ENCODE results near the gene TBL1X.

TBL1X gene

DNA sequence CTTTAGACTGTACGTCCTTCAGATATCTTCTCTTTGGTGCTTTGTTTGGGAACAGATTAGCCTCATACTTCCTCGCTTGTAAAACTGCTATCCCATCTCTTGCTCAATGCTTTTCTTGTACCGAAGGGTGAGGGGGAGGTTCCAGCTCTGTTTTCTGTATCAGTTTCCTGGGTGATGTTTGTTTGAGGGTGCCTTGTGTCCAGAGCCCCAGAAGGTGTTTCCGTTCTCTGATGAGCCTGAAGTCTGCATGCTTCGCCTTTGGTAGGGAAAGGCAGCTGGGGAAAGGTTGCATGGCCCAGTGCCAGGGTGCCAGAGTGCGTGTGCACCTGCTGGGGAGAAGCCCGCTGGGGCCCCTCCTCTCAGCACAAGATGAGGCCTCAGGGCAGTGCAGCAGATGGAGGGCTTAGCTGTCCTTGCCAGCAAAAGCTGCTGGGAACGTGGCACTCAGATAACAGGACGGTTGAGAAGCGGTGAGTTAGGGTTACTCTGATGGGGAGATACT, 73.7 kb downstream of the TBL1X start:
- no peak for DNase-seq

DNA sequence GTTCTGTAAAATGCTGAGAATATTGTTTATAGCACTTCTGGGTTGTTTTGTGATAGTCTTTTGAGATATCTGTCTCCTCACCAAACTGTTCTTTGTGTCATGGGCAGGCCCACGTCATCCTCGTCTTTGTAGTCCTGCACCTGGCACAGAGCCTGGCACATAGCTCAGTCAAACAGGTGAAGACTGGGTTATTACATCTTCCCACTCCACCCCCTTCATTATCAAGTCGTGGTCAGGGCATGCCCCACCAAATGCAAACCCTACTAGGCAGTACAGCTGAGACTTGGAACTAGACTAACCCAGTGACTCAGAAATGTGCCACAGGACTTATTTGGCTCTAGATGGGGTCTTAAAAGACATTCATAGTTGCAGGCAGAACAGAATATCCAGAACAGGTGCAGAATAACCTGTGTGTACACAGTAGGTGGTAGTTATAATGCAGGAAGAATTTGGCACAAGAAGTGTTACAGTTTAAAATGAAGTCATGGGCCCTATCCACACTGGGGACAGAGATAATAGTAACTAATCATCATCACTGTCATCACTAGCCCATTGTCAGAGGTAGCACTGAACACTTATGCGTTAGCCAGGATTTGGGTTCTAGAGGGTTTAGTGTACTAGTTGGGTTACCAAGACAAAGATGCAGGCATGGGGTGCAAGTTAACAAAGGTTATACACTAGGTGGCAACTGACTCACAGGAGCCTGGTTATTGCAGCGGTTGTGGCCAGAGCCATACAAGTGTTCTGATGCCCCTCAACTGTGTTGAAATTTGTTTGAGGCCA, 74.9 kb downstream of the TBL1X start:
- no peak for DNase-seq

DNA sequence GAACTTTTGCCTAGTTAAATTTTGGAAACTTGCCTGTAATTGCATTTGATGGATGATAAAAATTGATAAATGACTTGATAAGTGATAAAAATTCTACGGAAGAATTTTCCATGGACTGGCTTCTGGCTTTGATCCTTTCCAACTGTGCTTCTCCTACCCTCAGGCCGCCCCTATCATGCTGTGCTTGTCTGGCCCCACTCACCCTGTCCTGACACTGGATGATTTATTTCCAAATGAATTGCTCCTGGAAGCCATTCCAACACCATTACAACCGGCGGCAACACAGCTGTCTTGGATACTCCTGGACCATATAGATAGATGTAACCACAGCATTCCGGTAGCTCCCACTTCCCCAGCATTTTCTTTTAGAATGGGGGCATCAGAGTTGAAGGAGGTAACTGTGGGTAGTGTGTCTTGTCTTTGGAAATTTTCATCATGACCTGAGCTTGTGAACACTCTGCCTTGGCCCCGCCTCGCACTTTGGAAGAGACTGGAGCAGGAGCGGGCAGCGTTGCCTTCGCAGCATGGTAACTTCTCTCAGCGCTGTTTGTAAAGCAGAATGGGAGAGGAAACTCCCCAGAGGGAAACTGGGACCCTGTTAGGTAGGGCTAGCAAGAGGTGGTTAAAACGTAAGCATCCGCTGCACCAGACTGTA, 77.4 kb downstream of the TBL1X start:
- DNase-seq, result no peak

DNA sequence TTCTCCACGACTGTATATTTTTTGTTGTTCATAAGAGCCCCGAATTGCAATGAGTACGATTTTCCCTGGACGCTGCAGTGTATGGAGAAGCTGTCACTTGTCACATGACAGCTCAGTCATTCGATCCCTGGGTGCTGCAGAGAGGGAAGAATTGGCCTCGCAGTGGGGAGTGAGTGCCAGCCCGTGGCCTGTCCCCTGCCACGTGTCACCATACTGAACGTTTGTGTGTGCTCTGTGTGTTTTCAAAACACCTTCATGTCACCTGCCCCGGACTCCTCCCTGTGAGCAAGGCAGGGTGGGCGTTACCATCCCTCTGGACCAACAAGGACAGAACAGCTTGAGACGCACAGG, 77.9 kb downstream of the TBL1X start:
- no peak for DNase-seq

DNA sequence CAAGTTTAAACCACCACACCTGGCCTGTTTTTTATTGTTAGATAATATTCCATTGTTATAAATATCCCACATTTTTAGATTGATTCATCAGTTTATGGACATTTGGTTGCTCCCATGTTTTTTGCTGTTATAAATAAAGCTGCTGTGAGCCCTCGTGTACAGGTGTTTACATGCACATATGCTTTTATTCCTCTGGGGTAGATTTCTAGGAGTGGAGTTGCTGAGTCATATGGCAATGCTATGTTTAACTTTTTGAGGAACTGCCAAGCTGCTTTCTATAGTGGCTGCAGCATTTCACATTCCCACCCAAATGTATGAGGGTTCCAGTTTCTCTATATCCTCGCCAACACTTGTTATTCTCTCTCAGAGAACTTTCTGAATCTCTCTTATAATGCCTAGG, 90.5 kb downstream of the TBL1X start:
- DNase-seq, result no peak

DNA sequence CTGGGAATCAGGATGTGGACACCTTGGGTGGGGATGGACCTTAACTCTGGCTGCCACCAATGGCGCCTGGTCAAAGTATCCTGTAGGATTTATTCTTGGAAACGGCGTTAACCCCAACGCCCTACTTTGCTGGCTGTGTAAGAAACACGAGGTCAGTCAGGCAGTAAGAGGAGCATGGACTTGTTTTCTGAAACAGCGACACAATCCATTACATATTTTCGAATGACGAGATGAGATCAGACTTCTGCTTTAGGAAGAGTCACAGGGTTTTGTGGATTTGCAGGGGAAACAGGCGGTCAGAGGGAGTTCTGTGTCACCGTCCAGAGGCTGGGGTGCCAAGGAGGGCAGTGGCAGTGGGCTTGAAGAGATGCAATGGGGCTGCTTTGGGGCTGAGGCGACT, 92.2 kb downstream of the TBL1X start:
- DNase-seq, result no peak

DNA sequence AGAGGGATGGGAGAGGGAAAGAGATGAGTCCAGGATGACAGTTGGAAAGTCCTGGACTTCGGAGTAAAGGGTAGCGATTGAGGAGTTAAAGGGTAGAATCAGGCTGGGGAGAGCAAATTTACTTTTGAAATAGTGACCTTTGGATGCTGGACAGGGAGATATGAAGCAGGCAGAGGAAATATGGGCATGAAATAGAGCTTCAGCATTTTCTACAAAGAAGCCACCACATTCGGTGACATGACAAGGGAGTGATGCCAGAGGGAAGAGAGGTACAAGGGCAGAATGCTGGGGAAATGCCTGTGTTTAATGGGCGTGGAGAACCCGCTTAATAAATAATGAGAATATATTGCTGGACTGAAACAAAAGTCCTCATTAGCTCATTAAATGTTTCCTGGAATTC, 92.7 kb downstream of the TBL1X start:
- no peak for DNase-seq

DNA sequence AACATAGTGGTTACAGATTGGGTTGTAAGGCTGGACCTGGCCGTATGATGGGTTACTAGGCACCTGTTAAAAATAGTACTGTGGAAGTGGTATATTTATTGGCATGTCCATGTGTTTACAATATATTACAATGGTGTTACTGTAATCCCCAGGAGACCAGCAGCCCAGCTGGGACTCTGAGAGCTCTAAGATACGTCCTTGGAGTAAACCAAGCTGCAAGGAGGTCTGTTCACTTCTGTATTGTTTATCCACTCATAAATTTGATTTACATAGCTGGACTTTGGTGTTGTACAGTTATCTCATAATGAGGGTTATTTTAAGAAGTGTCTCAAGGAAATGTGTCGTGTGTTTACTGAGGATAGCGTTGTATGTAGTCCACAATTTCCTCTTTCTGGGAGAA, 93.8 kb downstream of the TBL1X start:
- no peak for DNase-seq

DNA sequence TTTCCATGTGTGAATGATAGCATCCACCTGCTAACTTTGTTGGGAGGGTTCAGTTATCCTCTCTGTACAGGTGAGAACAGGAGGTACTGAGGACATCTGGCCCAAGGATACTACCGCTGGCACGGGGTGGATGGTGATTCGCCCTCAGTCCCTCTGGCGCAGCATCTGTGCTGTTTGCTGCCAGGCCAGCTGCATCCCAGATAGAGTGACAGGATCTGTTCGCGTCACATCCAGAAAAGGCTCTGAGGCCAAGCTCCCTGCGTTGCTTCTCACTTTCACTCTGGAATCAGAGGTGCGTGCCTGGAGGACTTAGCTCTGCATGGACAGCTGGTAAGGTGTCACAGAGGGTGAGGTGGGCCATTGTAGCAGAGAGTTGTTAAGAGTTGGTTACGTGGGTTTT, 95.4 kb downstream of the TBL1X start:
- no peak for DNase-seq

DNA sequence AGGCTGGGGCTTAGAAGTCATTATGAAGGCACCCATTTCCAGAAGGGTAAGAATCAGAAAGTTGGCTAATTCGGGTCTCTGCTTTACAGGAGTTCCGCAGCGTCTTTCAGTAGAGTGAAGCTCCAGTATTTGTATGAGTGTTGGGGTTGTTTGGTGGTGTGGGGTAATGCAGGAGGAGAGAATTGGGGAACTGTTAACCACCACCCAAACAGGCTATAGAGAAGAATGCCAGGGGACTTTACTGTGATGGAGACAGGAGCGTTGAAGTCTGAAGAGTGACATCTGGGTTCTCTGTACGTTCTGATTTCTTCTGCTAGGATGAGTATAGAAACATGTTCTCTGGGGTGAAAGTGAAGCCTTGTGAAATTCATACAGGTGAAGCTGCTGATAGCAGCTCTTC, 96.3 kb downstream of the TBL1X start:
- no peak for DNase-seq

DNA sequence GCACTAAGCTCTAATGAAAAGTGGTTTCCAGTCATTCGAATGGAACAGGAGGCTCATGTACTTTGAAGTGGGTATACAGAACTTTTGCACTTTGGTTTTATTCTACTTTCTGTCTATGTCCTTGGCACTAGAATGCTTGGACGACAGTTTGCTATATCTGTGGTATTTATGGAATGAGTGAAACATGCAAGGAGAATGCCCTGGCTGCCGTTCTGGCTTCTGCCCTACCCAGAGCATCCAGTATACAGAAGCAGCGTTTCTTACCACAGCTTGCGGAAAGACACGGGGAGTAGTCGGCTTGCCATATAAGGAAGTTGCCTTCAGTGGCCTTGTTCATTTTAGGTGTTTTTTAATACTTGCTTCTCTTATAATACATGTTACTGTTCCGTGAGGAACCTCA, 98.0 kb downstream of the TBL1X start:
- no peak for DNase-seq

DNA sequence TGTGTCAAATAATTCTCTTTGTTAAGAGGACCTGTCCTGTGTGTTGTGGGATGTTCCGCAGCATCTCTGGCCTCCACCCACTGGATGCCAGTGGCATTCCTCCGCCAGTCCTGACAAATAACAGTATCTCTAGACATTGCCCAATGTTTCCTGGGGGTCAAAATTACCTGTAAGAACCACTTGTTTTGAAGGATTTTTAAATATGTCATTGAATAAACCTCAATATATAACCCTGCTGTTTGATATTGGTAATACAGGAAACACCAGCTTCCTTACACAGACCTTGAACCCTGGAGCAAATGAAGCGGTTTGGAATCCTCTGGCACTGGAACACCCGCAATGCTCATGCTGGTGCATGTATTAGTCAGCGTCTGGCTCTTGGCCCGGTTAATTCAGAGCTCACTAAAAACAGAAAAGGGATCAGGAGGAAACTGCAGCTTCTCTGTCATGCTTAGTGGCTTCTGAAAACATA, 101.3 kb downstream of the TBL1X start:
- DNase-seq, result no peak

DNA sequence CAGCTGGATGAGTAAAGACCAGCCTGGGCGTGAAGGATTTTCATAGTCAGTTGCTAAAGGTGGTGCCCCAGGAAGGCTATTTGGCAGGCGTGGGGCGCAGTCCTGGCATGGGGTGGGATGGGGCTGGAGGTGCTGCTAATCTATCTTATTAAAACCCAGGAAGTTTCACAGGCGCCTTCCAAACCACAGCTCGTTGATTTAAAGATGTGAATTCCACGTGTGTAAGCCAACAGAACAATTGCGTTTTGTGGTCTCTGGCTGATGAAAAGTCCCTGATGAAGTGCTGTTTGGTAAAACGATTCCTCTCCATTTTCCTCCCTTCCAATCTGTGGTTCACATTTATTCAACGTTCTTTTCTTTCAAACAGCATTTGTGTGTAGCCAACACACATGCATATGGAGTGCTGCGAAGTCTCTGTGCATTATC, 105.0 kb downstream of the TBL1X start:
- no peak for DNase-seq

DNA sequence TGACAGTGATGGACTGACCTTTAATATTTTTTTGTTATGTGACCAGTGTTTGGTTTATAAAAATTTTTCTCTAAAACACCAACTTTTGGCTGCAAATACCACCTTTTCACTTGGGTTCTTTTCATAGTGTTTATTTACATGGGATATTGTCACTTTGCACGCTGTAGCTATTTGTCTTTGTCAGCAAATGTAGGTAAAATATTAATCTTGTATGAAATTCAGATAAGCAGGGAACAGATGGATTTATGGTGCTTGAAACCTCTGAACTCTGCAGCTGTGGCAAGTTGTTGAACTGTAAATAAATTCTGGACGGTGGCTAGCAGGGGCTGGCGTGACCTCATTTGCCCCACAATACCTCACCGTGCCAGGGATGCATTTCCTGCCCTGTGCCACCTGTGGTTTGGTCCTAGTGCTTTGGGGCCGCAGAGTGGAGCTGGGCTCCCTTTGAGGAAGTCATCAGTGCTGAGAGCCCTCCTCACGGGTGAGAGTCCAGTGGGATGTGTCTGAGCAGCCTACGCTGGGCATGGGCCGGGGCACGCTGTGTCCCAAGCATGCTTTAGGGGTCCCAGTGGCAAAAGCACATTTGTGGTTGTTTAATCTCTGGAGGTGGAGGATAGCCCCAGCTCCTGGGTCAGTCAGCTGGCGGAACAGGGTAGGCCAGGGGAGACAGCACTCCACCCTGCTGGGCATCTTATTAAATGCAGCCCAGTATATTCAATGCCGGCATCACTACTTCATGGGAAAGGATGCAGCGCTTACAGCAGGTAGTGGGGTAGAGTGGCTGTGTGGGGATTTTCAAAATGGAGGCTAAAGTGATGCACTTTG, 108.6 kb downstream of the TBL1X start:
- no peak for DNase-seq

DNA sequence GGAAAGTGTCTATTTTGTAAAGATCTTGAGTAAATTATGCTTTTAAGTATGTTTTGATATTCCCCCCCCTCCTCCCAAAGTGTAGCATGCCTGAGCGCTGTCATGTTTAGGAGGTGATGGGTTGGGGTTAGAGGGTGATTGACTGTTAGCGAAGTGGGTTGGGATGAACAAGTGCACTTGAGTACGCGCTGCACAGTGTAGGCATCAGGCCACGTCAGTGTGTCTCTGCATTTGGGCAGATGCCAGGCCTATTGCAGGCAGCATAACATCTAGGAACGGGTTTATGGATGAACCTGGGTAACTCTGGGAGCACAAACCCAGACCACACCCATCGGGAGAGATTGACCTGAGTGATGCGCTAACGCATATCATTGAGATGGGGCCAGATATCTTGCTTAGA, 111.2 kb downstream of the TBL1X start:
- no peak for DNase-seq

DNA sequence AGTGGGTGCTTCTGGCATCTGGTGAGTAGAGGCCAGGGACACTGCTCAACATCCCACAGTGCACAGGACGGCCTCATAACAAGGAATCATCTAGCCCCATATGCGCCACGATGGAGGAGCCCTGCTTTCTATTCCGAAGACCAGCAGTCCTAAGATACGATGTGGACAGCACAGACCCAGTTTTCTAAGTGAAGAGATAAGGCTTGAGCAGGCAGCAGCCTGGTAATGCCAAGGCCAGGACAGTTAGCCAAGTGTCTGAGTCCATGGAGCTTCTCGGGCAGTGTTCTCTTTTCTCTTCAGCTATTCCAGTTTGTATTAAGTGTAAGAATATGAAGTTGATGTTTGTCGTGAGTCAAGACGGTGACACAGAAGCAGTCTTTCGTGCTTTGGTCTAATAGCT, 112.7 kb downstream of the TBL1X start:
- no peak for DNase-seq

DNA sequence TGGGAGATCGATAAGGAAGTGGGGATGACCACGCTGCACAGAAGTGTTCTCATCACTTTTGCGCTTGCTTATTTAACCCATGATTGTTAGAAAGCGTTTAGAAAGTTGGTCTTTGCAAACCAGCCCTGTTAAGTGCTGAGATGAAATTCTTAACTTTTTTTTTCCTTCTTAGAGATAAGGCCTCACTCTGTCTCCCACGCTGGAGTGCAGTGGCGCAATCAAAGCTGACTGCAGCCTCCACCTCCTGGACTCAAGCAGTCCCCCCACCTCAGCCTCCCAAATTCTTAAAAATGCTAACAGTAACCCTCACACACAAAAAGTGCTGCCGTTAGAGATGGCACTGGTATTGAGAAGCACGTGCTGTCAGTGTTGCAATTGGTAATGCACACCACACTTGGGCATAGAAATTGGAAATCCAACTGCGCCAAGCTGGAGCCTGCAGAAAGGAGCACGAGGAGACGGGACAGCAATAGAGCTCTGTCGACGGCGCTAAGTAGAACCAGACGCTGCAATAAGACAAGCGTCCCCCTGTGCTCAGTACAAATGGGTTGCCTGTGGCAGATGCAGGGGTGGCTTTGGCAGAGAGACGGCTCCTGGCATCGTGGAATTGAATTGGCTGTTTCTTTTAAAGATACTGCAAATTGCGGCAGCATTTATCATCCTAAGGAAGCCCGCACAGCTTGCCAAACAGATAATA, 113.4 kb downstream of the TBL1X start:
- no peak for DNase-seq

DNA sequence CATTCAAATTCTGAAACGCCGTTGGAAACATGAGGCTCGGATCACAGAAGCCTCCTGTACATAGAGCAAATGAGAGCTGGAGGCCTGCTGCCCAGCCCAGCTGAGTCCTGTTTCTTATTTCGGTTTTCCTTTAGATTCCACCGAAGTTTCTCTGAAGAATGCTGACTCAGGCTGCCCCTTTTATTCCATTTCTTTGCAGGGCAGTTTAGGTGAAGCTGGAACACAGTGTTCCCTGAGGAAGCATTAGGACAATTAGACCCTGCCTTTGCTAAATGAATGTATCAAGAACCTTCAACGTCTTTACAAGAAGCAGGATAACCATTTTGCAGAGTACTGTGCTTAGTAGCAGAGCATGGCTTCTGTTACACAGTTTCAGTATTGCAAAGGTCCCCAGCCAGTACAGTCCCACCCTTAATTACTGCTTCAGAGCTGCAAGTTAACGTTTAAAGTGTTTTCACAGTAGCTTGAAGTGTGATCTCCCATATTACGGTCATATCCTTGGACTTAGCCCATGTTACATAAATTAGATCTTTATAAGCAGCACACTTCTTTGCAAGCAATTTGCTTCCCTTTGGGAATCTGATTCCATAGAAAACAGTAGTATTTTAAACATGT, 117.0 kb downstream of the TBL1X start:
- no peak for DNase-seq

DNA sequence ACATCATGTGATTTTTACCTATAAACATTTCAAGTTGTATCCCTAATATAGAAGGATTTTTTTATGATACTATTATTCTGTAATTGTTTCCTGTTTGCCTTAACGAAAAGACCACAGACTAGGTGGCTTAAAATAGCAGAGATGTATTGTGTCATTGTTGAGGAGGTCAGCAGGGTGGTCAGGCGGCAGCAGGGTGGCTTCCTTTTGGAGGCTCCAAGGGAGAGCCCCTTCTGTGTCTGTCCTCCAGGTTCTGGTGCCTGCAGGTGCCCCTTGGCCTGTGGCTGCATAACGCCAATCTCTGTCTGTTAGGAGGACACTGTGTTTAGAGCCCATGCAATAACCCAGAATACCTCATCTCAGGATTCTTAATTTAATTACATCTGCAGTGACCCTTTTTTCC, 118.1 kb downstream of the TBL1X start:
- no peak for DNase-seq

DNA sequence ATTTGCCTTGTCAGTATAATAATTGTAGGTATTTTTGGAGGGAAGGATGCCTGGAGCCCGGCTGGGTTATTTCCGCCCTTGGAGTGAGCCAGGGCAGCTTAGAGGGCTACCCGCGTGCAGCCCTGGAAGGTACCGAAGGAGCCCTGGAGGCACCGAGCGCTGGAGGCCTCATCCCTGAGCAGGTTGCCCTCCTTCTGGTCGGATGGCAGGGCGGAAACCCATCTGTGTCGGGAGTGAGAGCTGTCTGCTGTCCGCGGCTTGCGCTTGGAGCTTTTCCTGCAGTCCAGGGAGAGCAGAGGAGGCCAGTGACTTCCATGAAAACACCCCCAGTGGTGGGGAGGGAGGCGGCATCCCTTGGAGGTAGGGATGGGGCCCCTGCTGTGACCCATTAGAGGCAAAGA, 122.1 kb downstream of the TBL1X start:
- DNase-seq, result no peak

DNA sequence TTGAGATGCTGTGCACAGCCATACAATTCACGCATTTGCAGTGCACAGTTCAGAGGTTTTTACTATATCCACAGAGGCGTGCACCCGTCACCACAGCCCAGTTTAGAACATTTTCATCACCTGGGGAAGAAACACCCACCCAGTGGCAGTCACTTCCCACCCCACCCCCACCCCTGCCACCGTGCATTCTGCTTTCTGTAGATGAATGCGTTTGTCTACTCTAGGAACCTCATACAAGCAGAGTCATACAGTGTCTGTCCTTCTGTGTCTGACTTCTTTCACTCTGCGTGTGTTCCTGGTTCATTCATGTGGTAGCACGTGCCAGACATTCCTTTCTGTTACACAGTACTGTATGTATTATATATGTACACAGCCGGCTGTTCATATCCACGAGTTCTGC, 122.8 kb downstream of the TBL1X start:
- DNase-seq, result no peak

DNA sequence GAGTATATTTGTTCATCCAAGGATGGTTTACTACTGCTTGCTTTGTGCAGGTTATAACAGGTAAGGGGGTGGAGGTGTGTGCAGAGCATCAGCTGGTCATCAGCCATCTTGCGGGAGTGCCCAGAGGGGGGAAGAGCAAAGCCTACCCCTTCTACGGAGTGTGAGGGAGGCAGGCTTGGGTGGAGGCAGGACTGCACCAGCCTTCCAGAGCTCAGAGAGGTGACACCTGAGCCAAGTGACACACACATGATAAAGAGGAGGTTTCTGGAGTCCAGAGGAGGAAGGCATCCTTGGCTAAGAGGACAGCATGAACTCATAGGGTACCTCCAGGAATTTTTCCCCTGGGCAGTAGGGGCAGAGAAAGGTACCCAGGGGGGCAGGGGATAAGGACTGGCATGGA, 126.6 kb downstream of the TBL1X start:
- DNase-seq, result no peak

DNA sequence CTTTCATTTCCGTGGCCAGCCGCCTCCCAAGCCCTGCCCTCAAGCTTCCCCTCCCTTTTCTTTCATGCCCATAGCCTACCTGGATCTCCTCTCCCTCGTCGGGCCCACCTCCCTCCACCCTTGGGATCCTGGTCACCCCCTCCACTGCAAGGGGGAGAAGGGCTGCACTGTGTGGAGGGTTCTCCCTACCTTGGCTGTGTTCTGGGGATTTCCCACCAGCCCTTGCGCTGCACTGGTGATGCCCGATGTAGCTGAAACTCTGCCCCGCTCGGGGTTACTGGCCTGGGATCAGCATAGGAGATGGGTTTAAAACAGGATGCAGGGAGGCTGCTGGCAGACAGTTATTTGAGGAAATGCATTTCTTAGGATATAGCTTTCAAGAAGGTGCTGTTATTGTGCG, 128.9 kb downstream of the TBL1X start:
- no peak for DNase-seq

All from CD4-positive, alpha-beta T cell treated with Interleukin-21 for 1 hour (primary cell).